ENCODE results near the gene EPB41L4B. TPM values are rescaled to one million over a fixed set of nuclear protein-coding genes. Genes with fewer than 3 reads are reported as not detected.

EPB41L4B gene
- polyA plus RNA-seq, 3 donors from 2014 or later, result not detected

DNA sequence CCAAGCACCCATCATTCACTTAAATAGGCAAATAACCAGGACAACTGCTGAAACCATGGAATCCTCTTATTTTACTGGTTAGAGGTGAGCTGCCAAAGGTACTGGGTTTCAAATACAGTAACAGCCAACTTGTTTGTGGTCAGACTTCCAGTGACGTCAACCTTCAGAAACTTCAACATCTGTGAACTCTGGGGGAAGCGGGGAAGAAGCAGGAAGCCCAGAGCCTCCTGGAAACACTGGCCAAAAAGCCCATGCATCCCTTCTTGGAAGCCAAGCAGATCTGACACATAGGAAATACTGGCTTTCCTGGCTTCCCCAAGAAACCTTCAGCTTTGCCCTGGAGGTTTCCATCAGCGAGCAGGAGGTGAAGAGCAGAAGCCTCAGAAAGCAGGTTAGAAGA is 148.9 kb downstream of the EPB41L4B start:
- Mint-ChIP-seq H3K36me3 (no peaks in the 10 kb centered on the region), H3K27ac (no peak overlapping the region), H3K4me1 (no peaks in the 10 kb centered on the region), H3K4me3 (no peak overlapping the region), H3K27me3 (ENCODE audit: low read depth in 3 of 3) (peaks cover 7 to 18% (median 10%) of the 10 kb centered on the region in 3 donors), H3K9me3 (peaks cover 0 to 2% (median 0%) of the 10 kb centered on the region in 6 donors)
- no peak for DNase-seq

DNA sequence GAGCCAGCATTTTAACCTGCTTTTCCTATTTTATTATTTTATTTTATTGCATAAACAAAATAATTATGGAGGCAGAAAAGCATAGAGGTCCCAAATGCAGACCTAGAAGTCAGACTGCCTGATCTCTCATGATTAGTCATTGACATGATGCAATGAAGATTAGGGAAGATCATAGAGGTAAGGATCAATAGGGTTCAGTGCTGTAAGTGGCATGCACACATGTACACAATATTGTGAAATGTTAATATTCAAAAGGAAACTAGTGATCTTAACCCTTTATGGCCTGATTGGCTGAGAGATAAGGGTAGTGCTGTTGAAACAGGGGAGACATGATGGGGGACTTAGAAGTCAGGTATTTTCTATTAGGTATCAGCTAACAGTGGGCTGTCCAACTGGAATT is 152.7 kb downstream of the EPB41L4B start:
- H3K27ac Mint-ChIP-seq, result no peak overlapping the region
- no peaks in the 10 kb centered on the region for H3K4me1 Mint-ChIP-seq
- H3K27me3 Mint-ChIP-seq (ENCODE audit: low read depth in 3 of 3), result peaks cover 8 to 31% (median 10%) of the 10 kb centered on the region in 3 donors
- H3K4me3 Mint-ChIP-seq, result no peak overlapping the region
- peaks cover 0 to 2% (median 0%) of the 10 kb centered on the region in 6 donors for H3K9me3 Mint-ChIP-seq
- H3K36me3 Mint-ChIP-seq, result no peaks in the 10 kb centered on the region
- DNase-seq, result no peak

DNA sequence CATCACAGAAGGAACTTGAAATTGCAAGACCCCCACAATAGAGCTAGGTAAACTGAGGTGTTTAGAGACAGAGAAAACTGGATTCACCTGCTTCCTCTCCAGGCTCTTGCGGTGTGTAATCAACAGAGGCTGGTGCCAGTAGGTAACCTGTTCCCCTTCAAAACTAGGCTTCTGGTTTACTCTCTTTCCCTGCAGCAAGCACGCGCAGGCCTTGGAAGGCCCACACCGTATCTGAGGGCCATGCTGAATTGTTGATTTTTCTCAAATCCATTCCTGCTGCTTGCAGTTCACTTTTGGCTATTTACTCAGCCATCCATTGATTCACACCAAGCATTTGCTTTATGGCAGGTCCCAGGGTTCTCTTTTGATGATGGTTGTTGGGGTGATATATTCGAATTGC is 153.1 kb downstream of the EPB41L4B start:
- no peak overlapping the region for H3K27ac Mint-ChIP-seq
- H3K4me3 Mint-ChIP-seq, result no peak overlapping the region
- H3K36me3 Mint-ChIP-seq, result no peaks in the 10 kb centered on the region
- H3K4me1 Mint-ChIP-seq, result no peaks in the 10 kb centered on the region
- no peak for DNase-seq
- peaks cover 8 to 31% (median 10%) of the 10 kb centered on the region in 3 donors for H3K27me3 Mint-ChIP-seq (ENCODE audit: low read depth in 3 of 3)
- peaks cover 0 to 2% (median 0%) of the 10 kb centered on the region in 6 donors for H3K9me3 Mint-ChIP-seq

DNA sequence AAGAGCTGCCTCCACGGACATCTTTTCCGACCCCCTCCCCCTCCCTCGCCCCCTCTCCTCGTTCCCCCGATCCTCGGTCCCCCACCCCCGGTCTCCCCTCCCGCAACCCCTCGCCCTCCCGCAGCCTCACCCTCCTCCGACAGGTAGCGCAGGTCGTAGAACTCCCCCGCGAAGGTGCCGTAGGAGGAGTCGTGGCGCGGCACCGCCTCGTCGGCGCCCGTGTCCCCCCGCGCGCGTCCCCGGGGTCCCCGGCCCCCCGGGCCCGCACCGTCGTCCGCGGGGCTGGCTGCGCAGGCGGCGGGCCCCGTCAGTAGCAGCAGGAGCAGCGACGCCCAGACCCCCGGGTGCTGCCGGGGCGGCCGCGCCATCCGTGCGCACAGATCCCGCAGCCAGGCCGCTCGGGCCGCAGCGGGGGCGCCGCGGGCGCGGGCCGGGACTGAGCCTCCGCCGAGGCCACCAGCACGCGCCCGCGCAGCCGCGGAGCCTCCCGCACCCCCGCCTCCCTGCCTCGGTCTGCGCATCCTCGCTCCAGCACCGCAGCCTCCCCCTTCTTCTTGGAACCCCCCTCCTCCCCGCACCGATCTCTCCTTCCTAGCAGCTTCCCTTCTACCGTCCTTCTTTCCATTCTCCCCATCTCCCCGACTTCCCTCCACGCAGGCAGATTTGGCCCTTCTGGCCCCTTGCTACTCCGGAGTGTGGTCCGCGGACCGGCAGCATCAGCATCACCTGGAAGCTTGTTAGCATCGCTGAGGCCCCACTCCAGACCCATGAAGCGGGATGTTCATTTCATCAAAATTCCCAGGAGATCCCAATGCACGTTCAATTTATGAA is 153.9 kb downstream of the EPB41L4B start, which contains the start of gene FRRS1L:
TSS of gene FRRS1L (minus strand) at position 479 of the 831 bp plus-strand sequence. CDS start at position 368, 111 bp downstream.
- Mint-ChIP-seq H3K27ac (no peak within 1 kb of the TSS), H3K9me3 (peaks cover 0 to under 1% (median 0%) of the 10 kb centered on the region in 6 donors), H3K4me3 (no peak within 1 kb of the TSS), H3K36me3 (no peaks in the 10 kb centered on the region), H3K4me1 (no peaks in the 10 kb centered on the region), H3K27me3 (ENCODE audit: low read depth in 3 of 3) (peaks cover 8 to 28% (median 10%) of the 10 kb centered on the region in 3 donors)
- DNase-seq, result no peak

DNA sequence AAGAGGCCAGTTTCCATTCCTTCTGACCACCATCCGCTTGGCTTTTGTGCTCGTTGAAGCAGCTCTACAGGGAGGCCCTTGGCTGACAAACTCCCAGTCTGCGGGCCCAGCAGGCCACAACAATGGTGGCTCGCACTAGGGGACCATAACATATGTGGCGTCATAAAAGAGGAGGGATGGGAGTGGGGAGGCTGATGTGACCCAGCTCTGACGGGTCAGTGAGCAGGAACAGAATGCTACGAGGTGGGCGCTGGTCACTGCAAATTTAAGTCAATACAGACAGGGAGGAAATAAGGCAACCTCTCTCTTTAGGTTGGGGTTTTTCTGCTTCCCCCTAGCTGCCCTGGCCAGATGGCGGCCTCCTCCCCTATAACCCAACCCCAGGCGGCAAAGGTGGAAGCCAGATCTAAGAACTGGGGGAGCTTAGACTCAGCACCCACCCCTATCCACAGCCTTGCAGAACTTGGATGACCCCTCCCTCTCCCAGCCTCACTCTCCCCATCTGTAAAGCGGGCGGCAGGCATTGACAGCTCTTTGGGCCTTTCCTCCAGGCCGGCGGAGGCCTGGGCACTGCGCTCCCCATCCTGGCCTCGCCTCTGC is 154.6 kb downstream of the EPB41L4B start:
- H3K27ac Mint-ChIP-seq, result no peak overlapping the region
- no peaks in the 10 kb centered on the region for H3K36me3 Mint-ChIP-seq
- no peaks in the 10 kb centered on the region for H3K9me3 Mint-ChIP-seq
- no peaks in the 10 kb centered on the region for H3K4me1 Mint-ChIP-seq
- no peak for DNase-seq
- H3K4me3 Mint-ChIP-seq, result no peak overlapping the region
- H3K27me3 Mint-ChIP-seq (ENCODE audit: low read depth in 3 of 3), result peaks cover 8 to 24% (median 11%) of the 10 kb centered on the region in 3 donors

DNA sequence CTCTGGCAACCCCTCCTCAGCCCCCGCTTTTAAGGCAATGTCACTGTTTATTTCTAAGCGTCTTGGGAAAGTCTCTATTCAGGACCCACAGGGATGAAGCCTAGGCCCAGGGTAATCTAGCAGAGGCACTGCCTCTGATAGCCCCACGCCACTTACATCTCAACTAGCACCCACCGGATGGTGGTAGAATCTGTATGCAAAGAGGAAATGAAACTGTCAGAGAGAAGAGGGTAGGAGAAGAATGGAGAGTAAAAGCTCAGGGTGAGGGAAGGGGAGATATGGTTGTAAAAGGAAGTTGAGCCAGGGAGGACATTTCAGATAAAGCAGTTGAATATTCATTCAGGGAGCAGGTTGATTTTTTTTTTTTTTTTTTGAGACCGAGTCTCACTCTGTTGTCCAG is 156.8 kb downstream of the EPB41L4B start:
- DNase-seq, result no peak
- H3K27ac Mint-ChIP-seq, result no peak overlapping the region
- H3K4me1 Mint-ChIP-seq, result no peaks in the 10 kb centered on the region
- H3K36me3 Mint-ChIP-seq, result no peaks in the 10 kb centered on the region
- H3K4me3 Mint-ChIP-seq, result no peak overlapping the region
- peaks cover 0 to 4% (median 0%) of the 10 kb centered on the region in 6 donors for H3K9me3 Mint-ChIP-seq
- H3K27me3 Mint-ChIP-seq (ENCODE audit: low read depth in 3 of 3), result peaks cover 8 to 17% (median 13%) of the 10 kb centered on the region in 3 donors

DNA sequence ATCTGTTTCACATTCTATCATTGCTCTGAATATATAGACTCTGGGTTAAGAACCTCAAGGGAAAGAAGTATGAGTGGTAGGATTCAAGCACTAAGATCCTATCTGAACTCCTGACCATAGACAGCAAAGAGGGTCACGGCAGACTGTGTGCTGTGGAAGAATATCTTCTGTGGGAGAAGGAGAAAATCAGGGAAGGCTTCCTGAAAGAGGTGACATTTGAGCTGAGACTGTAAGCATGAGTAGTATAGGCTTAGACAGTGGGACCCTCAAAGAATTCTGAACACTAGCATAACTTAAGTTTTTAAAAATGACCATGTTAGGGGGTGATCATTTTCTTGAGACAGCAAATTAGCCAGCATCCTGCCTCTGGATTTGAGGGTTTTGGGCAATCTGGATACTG is 157.7 kb downstream of the EPB41L4B start:
- Mint-ChIP-seq H3K27me3 (ENCODE audit: low read depth in 3 of 3) (peaks cover 8 to 23% (median 10%) of the 10 kb centered on the region in 3 donors), H3K27ac (no peak overlapping the region), H3K36me3 (no peaks in the 10 kb centered on the region), H3K4me1 (no peaks in the 10 kb centered on the region), H3K4me3 (no peak overlapping the region), H3K9me3 (peaks cover 0 to 4% (median 0%) of the 10 kb centered on the region in 6 donors)
- DNase-seq, result no peak

DNA sequence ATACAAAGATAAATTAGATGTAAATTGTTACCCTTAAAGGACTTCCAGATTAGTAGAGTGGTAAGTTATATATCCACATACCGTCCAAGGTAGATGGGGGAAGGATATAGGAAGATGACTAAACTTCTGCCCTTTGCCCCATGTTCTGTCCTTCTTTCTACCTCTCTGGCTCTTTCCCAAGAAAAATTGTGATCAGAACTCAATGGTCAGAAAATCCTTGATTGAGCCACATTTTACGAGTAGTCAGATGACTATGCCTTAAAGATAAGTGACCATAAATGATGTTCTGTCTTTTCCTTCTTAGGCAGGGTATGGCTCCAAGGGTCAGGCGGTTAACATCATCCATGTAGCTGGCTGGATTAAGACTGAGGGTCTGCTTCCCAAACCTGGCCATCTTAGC is 158.2 kb downstream of the EPB41L4B start:
- peaks cover 0 to 4% (median 0%) of the 10 kb centered on the region in 6 donors for H3K9me3 Mint-ChIP-seq
- no peaks in the 10 kb centered on the region for H3K36me3 Mint-ChIP-seq
- H3K27ac Mint-ChIP-seq, result no peak overlapping the region
- no peaks in the 10 kb centered on the region for H3K4me1 Mint-ChIP-seq
- no peak overlapping the region for H3K4me3 Mint-ChIP-seq
- no peak for DNase-seq
- H3K27me3 Mint-ChIP-seq (ENCODE audit: low read depth in 3 of 3), result peaks cover 8 to 23% (median 10%) of the 10 kb centered on the region in 3 donors

DNA sequence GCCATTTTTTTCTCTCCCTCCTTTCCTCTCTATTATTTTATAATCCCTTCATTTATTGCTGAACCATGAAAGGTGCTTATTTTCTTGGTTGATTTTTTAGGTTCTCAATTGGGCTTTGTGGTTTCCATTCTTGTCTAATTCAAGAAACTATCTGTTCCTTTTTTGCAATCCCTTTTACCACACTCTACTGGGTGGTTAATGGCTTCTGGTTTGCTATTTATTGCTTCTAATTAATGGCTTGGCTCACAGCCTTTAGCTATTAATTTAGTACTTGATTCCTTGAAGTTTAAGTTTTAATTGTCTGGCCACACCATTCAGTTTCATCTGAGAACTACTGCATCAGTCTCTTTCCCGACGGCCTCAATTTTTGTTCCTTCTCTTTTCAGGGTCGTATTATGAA is 159.4 kb downstream of the EPB41L4B start:
- H3K36me3 Mint-ChIP-seq, result no peaks in the 10 kb centered on the region
- H3K4me1 Mint-ChIP-seq, result no peaks in the 10 kb centered on the region
- DNase-seq, result no peak
- no peak overlapping the region for H3K27ac Mint-ChIP-seq
- H3K9me3 Mint-ChIP-seq, result peaks cover 0 to 4% (median 0%) of the 10 kb centered on the region in 6 donors
- peaks cover 8 to 23% (median 8%) of the 10 kb centered on the region in 3 donors for H3K27me3 Mint-ChIP-seq (ENCODE audit: low read depth in 3 of 3)
- H3K4me3 Mint-ChIP-seq, result no peak overlapping the region

DNA sequence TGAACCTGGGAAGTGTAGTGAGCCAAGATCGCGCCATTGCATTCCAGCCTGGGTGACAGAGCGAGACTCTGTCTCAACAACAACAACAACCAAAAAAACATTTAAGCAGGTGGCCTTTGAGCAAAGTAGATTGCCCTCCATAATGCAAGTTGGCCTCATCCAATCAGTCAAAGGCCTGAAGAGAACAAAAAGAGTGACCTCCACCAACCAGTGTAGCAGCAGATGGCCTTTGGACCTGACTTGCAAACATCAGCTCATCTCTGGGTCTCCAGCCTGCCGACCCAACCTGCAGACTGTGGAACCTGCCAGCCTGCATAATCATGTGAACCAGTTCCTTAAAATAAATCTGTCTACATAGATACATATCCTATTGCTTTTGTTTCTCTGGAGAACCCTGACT is 161.3 kb downstream of the EPB41L4B start:
- Mint-ChIP-seq H3K4me3 (no peak overlapping the region), H3K9me3 (peaks cover 0 to 4% (median 0%) of the 10 kb centered on the region in 6 donors), H3K27me3 (ENCODE audit: low read depth in 3 of 3) (peaks cover 6 to 10% (median 8%) of the 10 kb centered on the region in 3 donors), H3K27ac (no peak overlapping the region), H3K36me3 (no peaks in the 10 kb centered on the region), H3K4me1 (no peaks in the 10 kb centered on the region)
- DNase-seq, result no peak

DNA sequence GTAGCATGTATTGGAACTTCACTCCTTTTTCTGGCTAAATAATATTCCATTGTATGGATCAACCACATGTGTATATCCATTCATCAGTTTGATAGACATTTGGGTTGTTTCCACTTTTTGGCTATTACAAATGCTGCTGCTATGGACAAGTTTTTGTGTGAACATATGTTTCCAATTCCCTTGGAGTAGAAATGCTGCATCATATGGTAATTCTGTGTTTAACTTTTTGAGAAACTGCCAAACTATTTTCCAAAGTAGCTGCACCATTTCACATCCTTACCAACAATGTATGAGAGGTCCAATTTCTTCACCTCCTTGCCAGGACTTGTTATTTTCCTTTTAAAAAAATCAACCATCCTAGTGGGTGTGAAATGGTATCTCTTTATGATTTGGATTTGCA is 162.2 kb downstream of the EPB41L4B start:
- peaks cover 6 to 10% (median 8%) of the 10 kb centered on the region in 3 donors for H3K27me3 Mint-ChIP-seq (ENCODE audit: low read depth in 3 of 3)
- no peaks in the 10 kb centered on the region for H3K4me1 Mint-ChIP-seq
- H3K4me3 Mint-ChIP-seq, result no peak overlapping the region
- H3K9me3 Mint-ChIP-seq, result peaks cover under 1 to 9% (median 4%) of the 10 kb centered on the region in 6 donors
- no peak for DNase-seq
- no peak overlapping the region for H3K27ac Mint-ChIP-seq
- H3K36me3 Mint-ChIP-seq, result no peaks in the 10 kb centered on the region

DNA sequence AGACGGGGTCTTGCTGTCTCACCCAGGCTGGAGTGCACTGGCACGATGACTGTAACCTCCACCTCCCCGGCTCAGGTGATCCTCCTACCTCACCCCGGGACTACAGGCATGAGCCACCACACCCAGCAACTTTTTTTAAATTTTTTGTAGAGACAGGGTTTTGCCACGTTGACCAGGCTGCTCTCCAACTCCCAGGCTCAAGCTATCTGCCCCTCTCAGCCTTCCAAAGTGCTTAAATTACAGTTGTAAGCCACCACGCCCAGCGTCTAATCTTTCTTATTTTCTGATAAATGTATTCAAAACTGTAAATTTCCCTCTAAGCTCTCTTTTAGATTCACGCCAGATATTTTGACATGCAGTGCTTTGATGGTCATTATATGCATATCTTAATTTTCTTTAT is 164.2 kb downstream of the EPB41L4B start:
- Mint-ChIP-seq H3K4me3 (no peak overlapping the region), H3K36me3 (no peaks in the 10 kb centered on the region), H3K9me3 (peaks cover 8 to 16% (median 11%) of the 10 kb centered on the region in 6 donors), H3K4me1 (no peaks in the 10 kb centered on the region), H3K27me3 (ENCODE audit: low read depth in 3 of 3) (peaks cover 6 to 8% (median 7%) of the 10 kb centered on the region in 3 donors), H3K27ac (no peak overlapping the region)
- no peak for DNase-seq

DNA sequence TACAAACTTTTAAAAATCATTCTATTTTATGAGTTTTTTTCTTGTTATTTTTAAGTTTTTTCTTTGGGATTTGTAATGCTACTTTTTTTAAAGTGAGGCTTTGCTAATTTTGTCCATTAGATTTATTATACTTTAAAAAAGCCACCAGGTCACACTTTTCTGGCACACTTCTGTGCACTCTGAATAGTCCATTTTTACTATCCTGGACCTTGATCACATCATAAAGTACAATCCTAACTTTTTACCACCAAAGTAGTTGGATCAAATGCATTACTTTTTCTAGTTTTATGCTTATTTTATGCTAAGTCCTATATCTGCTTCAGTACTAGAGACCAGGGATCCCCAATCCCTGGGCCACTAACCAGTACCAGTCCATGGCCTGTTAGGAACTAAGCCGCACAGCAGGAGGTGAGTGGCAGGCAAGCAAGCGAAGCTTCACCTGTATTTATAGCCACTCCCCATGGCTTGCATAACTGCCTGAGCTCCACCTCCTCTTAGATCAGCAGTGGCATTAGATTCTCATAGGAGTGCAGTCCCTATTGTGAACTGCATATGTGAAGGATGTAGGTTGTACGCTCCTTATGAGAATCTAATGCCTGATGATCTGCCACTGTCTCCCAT is 169.8 kb downstream of the EPB41L4B start:
- Mint-ChIP-seq H3K4me1 (no peaks in the 10 kb centered on the region), H3K27me3 (ENCODE audit: low read depth in 3 of 3) (peaks cover 0 to 6% (median 0%) of the 10 kb centered on the region in 3 donors), H3K4me3 (no peak overlapping the region), H3K36me3 (no peaks in the 10 kb centered on the region), H3K9me3 (peaks cover 8 to 16% (median 11%) of the 10 kb centered on the region in 6 donors), H3K27ac (no peak overlapping the region)
- DNase-seq, result no peak

DNA sequence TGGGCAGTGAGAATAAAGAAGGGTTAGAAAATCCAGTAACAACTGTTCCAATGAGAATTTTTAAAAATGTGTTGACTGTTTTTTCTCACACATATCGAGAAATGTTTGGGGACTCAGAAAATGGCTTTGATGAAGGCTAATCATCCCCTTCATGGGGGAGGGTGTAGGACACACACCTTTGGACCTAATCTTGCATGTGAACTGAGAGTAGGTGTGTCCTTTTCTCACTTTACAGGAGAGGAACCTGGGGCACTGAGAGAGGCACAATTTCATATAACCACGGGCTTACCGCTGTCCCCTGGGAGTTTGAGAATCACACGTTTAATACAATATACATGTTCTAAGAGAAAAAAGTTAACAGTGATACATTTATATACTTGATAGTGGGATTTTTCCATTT is 171.1 kb downstream of the EPB41L4B start:
- DNase-seq, result no peak
- Mint-ChIP-seq H3K9me3 (peaks cover 8 to 16% (median 11%) of the 10 kb centered on the region in 6 donors), H3K4me3 (no peak overlapping the region), H3K36me3 (no peaks in the 10 kb centered on the region), H3K4me1 (no peaks in the 10 kb centered on the region), H3K27ac (no peak overlapping the region), H3K27me3 (ENCODE audit: low read depth in 3 of 3) (peaks cover 0 to 6% (median 0%) of the 10 kb centered on the region in 3 donors)

All from immature natural killer cell (primary cell).